ENCODE measurements around the gene PLPP1.

PLPP1 gene

GRCh38 chr5:55445791-55446190 is 89.0 kb downstream of the PLPP1 start:
- DNase-seq, result no peak

DNA sequence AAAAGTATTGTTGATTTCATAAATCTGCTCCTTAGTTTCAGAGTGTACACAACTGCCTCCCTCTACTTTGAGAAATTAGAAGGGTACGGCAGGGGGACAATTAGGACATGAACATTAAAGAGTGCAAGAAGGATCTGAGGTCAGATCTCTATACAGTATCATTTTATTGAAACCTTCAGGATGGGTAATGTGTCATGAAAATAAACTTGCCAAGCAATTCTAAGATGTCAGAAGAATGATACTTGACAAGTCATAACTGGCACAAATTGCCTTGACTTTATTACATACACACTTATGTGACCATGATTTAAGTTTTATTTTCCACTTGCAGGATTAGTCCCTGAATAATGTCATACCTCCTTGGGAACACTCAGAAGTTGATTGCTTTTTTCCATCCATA is 92.8 kb downstream of the PLPP1 start:
- no peak for DNase-seq

- DNase-seq, result no peak
Measured at GRCh38 chr5:55441107-55441771, 93.5 kb downstream of the PLPP1 start.

- no peak for DNase-seq
Measured at GRCh38 chr5:55440188-55440646, 94.5 kb downstream of the PLPP1 start.

DNA sequence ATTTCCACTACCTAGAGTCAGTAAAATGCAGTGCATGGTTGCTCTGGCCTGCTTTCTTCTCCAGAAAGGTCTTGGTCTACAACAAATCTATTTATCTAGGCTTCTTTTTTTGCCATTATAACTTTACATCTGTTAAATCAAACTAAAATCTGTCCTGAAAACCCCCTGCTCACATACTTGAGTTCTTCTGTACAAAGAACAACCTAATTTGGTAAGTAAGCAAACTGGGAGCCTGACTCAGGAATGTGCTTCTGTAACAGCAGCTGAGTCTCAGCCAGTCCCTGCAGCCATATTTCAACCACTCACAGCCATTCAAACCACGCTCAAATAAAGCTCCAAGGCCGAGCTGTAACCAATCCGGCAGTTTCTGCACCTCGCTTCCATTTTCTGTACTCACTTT is 95.8 kb downstream of the PLPP1 start:
- no peak for DNase-seq

DNA sequence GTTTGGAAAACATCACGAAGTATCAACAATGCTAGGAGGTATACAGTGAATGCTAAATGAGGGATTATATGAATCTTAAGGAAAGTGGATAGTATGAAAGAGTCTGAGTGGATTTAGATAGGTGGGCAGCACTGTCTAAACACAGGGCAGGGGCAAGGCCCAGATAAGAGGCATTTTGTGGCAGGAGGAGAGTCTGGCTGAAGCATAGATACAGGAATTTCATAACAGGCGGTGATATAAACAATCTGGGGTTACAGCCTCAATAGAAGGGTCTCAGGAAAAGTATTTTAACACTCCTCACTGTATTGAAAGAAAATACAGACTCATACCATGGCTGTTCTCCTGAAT is 96.9 kb downstream of the PLPP1 start:
- DNase-seq, result no peak

DNA sequence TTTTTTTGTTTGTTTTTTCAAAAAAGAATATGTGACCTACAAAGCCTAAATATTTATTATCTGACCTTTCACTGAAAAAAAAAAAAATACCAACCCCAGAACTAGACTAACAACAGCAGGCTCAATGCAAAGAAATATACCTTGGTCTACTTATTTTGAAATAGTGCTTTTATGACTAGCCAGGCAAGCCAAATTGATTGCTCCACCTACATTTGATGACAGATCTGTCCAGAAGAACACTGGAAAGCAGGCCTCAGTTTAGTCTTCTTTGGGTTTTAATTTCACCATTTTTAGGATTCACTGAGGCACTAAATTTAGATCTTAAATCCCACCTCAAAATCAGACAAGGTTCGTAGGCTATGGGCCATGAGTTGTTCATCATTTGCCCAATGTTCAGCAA is 97.3 kb downstream of the PLPP1 start:
- DNase-seq, result no peak

DNA sequence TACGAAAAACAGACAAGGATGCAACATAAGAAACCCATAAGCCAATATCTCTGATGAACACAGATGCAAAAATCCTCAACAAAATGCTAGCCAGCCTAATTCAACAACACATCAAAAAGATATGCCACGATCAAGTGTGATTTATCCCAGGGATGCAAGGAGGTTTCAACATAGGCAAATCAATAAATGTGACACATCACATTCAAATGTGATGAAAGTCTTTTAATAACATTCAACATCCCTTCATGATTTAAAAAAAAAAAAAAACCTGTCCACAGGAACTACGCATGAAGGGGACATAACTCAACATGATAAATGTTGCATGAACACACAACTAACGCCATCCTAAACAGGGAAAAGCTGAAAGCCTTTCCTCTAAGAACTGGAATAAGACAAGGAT is 102.2 kb downstream of the PLPP1 start:
- DNase-seq, result no peak

GRCh38 chr5:55429613-55430253 is 105.0 kb downstream of the PLPP1 start:
- no peak for DNase-seq

DNA sequence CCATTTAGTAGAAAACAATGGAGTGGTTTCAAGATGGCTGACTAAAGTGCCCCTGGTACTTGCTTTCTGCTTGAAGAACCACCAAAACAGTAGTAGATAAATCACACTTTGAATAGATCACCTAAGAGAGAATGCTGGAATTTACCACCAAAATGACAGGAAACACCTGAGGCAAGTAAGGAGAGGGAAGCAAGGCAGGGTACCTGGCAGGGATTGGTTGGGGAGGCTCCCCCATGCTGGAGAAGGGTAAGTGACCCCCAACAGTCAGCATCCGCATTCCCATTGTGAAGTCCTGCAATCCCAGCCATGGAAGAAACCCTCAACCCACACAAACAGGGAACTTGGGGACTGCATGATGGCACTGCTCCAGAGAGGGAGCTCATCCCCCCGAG is 105.5 kb downstream of the PLPP1 start:
- DNase-seq, result no peak

- no peak for DNase-seq
Measured at GRCh38 chr5:55427157-55427556, 107.6 kb downstream of the PLPP1 start.

- DNase-seq, result no peak
Measured at GRCh38 chr5:55426455-55426854, 108.3 kb downstream of the PLPP1 start.

- no peak for DNase-seq
Measured at GRCh38 chr5:55421074-55421529, 113.7 kb downstream of the PLPP1 start.

DNA sequence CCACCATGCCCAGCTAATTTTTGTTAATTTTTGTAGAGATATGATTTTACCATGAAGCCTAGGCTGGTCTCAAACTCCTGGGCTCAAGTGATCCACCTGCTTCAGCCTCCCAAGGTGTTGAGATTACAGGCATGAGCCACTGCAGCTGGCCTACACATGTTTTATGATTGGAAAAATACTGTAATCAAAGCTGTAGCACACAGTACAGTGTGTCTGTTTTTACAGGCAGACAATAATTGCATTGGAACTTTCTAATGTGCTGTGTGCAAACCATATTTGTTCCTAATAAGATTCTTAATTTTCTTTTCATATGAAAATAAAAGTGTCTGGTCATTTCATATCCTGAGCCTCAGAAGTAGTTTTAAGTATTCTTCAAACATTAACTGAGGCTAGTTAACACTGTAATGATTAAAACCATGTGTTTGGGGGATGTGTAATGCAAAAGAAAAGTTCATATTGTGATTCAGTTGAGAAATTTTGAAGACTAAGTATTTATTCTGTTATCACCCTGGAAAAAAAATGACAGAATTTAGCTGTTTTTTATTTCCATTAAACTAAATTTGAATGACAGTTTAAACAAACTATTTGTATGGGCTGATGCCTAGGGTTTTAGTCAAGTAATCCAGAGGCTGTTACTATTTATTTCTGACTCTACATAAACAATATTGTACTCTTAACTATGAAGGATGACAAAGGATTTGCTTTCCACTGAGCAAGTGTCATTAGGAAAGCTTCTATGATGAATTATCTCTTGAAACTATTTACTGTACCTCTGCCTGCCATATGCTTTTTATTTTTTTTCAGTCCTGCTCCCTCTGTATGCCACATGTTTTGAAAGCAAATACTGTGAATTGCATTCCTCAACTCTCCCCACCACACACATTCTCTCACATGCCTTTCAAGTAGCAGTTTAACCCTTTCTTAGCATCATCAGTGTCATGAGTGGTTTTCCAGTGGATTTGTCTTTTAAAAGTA is 115.5 kb downstream of the PLPP1 start:
- DNase-seq, result no peak

- no peak for DNase-seq
Measured at GRCh38 chr5:55416306-55416705, 118.5 kb downstream of the PLPP1 start.

DNA sequence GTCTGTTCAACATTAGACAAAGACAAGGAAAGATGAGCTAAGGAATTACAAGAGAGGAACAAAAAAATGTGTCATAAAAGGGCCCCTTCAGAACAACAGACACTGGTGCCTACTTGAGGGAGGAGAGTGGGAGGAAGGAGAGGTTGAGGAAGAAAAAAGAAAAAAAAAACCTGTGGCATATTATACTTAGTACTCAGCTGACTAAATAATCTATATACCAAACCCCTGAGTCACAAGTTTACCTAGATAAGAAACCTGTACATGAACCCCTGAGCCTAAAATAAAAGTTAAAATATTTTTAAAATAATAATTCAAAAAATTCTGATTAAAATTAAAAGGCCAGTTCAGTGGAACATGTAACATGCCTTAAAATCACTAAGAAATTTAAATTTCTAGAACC is 119.7 kb downstream of the PLPP1 start:
- DNase-seq, result no peak

GRCh38 chr5:55413644-55414043 is 121.1 kb downstream of the PLPP1 start:
- DNase-seq, result no peak

DNA sequence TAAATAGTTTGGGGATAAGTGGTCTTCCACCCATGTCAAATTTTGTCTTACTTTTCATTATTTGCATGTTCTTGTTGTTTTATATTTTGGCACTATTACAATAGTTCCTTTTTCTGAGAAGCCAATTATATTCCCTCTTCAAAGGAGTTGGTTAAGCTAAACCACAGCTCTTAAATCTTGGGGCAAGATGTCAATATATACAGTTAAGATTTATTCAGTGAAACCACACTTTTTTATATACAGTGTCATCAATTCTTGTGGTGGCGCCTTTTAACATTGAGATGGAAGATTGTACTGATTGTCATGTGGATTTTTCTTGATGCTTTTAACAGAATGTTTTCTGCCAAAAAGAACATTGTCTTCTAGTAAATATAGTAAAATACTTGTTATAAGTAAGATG is 122.9 kb downstream of the PLPP1 start:
- no peak for DNase-seq

GRCh38 chr5:55410845-55411244 is 123.9 kb downstream of the PLPP1 start:
- DNase-seq, result no peak

- DNase-seq, result no peak
Measured at GRCh38 chr5:55409775-55410174, 125.0 kb downstream of the PLPP1 start.

GRCh38 chr5:55407984-55408383 is 126.8 kb downstream of the PLPP1 start:
- DNase-seq, result no peak

DNA sequence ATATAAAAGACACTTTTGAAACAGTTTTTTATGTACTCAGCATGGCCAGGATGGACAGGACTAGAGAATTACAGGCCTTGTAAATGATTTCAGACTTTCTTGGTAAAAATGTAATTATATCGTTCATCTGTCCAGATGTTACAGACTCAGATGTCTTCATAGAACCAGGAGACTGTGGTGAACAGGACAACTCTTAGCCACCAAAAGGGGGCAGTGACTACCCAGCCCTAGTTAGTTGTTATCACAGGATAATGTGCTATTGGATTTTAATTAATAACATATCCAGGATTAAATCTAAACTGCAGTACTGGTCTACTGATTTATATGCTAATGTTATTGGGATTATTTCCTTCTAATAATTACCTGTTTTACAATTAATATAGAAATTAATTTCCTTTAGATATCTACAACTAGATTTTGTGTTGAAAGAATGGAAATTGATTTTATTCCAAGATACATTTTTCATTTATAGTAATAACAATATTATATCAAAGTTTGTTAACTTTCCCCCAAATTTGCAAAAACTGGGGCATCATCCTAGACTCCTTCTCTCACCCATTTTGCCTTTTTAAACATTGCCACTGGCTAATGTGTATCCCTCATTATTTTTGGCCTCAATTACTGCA is 127.6 kb downstream of the PLPP1 start:
- DNase-seq, result peak; percentile 3

DNA sequence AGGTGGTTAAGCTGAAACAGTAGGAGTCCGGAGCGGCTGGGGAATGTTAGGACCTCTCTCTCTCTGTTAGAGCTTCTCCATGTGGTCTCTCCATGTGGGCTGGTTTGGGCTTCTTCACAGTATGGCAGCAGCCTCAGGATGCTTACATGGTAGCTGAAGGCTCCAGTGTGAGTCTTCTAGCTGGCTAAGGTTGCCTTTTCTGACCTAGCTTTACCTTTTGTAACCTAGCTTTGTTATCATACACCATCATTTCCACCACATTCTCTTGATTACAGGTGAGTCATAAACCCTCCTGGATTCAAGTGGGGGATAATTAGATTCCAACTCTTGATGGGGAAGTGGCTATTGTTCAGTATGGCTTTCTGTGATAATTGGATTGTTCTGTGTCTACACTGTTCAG is 128.5 kb downstream of the PLPP1 start:
- no peak for DNase-seq

Data from NCI-H526 treated with DMSO at 0.1 percent for 48 hours (cell line).